Thoracic aorta (tissue), 2 donors: ENCODE results near the gene SERINC3. TPM values are rescaled to one million over a fixed set of nuclear protein-coding genes. Genes with fewer than 3 reads are reported as not detected.

Experiments used
- ATAC-seq: fragments of 150-250 bp; one replicate; pipeline ENCODE4 v1.8.0; 2017; ENCODE audit warnings: low read depth; ENCODE audit not compliant: insufficient number of reproducible peaks, low FRiP score
- DNase-seq: peaks from one replicate; pipeline ENCODE4 v3.0.0-alpha.2; 2020; ENCODE audit warnings: low spot score
- H3K27ac ChIP-seq, 2 donors: fragments of 200-600 bp; sonication (generic); 1 replicate in 1 of 2; 2 replicates in 1 of 2; pipeline ENCODE4 v1.5.1; 2016; ENCODE audit warnings: mild to moderate bottlenecking in 2 of 2, moderate library complexity in 2 of 2
- H3K27me3 ChIP-seq: fragments of 200-600 bp; sonication (generic); replicated peaks from 2 replicates; pipeline ENCODE4 v1.6.0; 2016; ENCODE audit warnings: mild to moderate bottlenecking; ENCODE audit not compliant: insufficient read depth
- H3K36me3 ChIP-seq: fragments of 200-600 bp; sonication (generic); one replicate; pipeline ENCODE4 v1.5.1; 2016
- H3K4me1 ChIP-seq, 2 donors: fragments of 200-600 bp; sonication (generic); 1 replicate in 1 of 2; 2 replicates in 1 of 2; pipeline versions ENCODE4 v1.5.1 to v1.6.0; 2016; ENCODE audit warnings: low read depth in 2 of 2, mild to moderate bottlenecking in 1 of 2; ENCODE audit not compliant: control insufficient read depth in 1 of 2
- H3K4me3 ChIP-seq: fragments of 200-600 bp; sonication (generic); 2 replicates; pipeline ENCODE4 v1.5.1; 2016; ENCODE audit warnings: mild to moderate bottlenecking
- H3K9me3 ChIP-seq: fragments of 200-600 bp; sonication (generic); 2 replicates; pipeline ENCODE4 v1.5.1; 2016
- CTCF ChIP-seq: fragments of 200-600 bp; sonication (generic); IDR thresholded peaks from one replicate; pipeline ENCODE4 v1.5.1; 2019; ENCODE audit warnings: antibody characterized with exemption
- total RNA-seq, 2 donors: library from RNA; depleted of rRNA; stranded (reverse); fragments of >200 nt; gene quantifications; one replicate each; pipeline versions ENCODE4 v1.1.0 to v1.2.3, GENCODE V29; 2016

SERINC3 gene
- total RNA-seq, 2 donors from 2014 or later, result 98.9 to 109 TPM

GRCh38 chr20:44552568-44552949 is 30.7 kb upstream of the SERINC3 start:
- no peak overlapping the region for H3K4me3 ChIP-seq
- no peak for ATAC-seq
- H3K27me3 ChIP-seq, result no peaks in the 10 kb centered on the region
- no peak for TF ChIP-seq CTCF
- no peaks in the 10 kb centered on the region for H3K36me3 ChIP-seq
- peaks cover 10 to 21% of the 10 kb centered on the region in 2 donors for H3K4me1 ChIP-seq
- no peaks in the 10 kb centered on the region for H3K9me3 ChIP-seq
- no peak for DNase-seq
- peak overlapping the region in 1 of 2 donors; percentile 9 for H3K27ac ChIP-seq

GRCh38 chr20:44552050-44552449 is 30.2 kb upstream of the SERINC3 start:
- Histone ChIP-seq H3K27ac (peak overlapping the region in 1 of 2 donors; percentile 9), H3K9me3 (no peaks in the 10 kb centered on the region), H3K4me1 (peaks cover 10 to 23% of the 10 kb centered on the region in 2 donors), H3K4me3 (no peak overlapping the region), H3K27me3 (no peaks in the 10 kb centered on the region), H3K36me3 (no peaks in the 10 kb centered on the region)
- no peak for ATAC-seq
- no peak for DNase-seq
- no peak for TF ChIP-seq CTCF

GRCh38 chr20:44549123-44549522 is 27.3 kb upstream of the SERINC3 start:
- Histone ChIP-seq H3K27ac (peak overlapping the region; percentile 42 to 67), H3K4me3 (no peak overlapping the region), H3K4me1 (peaks cover 10 to 28% of the 10 kb centered on the region in 2 donors)

GRCh38 chr20:44547419-44547818 is 25.5 kb upstream of the SERINC3 start:
- ATAC-seq, result no peak
- peak overlapping the region in 1 of 2 donors; percentile 67 for H3K27ac ChIP-seq
- H3K4me3 ChIP-seq, result no peak overlapping the region
- peaks cover 10 to 40% of the 10 kb centered on the region in 2 donors for H3K4me1 ChIP-seq
- DNase-seq, result no peak
- TF ChIP-seq CTCF, result no peak
- no peaks in the 10 kb centered on the region for H3K9me3 ChIP-seq
- no peaks in the 10 kb centered on the region for H3K36me3 ChIP-seq
- no peaks in the 10 kb centered on the region for H3K27me3 ChIP-seq

More at GRCh38 chr20:44549123-44549522, 27.3 kb upstream of the SERINC3 start:
- no peaks in the 10 kb centered on the region for H3K36me3 ChIP-seq
- no peak for ATAC-seq
- H3K9me3 ChIP-seq, result no peaks in the 10 kb centered on the region
- DNase-seq, result no peak
- no peak for TF ChIP-seq CTCF
- H3K27me3 ChIP-seq, result no peaks in the 10 kb centered on the region

GRCh38 chr20:44544263-44544662 is 22.4 kb upstream of the SERINC3 start:
- DNase-seq (no peak), ATAC-seq (no peak)
- H3K4me1 ChIP-seq, result peaks cover 11 to 40% of the 10 kb centered on the region in 2 donors
- no peak overlapping the region for H3K27ac ChIP-seq
- TF ChIP-seq CTCF, result no peak
- H3K9me3 ChIP-seq, result no peaks in the 10 kb centered on the region
- H3K4me3 ChIP-seq, result no peak overlapping the region
- H3K36me3 ChIP-seq, result no peaks in the 10 kb centered on the region
- no peaks in the 10 kb centered on the region for H3K27me3 ChIP-seq
